ENCODE measurements around the gene DNAH8.

GRCh38 chr6:38676236-38676973, 38.7 kb upstream of the DNAH8 start:
- TF ChIP-seq POLR2AphosphoS5 (IDR thresholded peaks at IDR 0.05; ENCODE audit: low read depth, low read length): no peak
- TF ChIP-seq CTCF (IDR thresholded peaks at IDR 0.05): no peak
- no peak for TF ChIP-seq TEAD4 (IDR thresholded peaks at IDR 0.05; ENCODE audit: borderline replicate concordance, insufficient read depth)
- TF ChIP-seq SIN3A (IDR thresholded peaks at IDR 0.05; ENCODE audit: borderline replicate concordance, low read depth, low read length): no peak
- no peak for TF ChIP-seq EP300 (IDR thresholded peaks at IDR 0.05; ENCODE audit: borderline replicate concordance in 1 of 2, low read depth in 1 of 2, low read length in 1 of 2)
- TF ChIP-seq FOXM1 (IDR thresholded peaks at IDR 0.05; ENCODE audit: low read depth): no peak
